Measurements from ENCODE around the gene GAL3ST2. TPM values are rescaled to one million over a fixed set of nuclear protein-coding genes. Genes with fewer than 3 reads are reported as not detected.
"Not testable (repeated sequence)": the region's sequence is repeated elsewhere in the genome, so short reads cannot be mapped to it uniquely, and the experiment has no call there.

Gene GAL3ST2
- total RNA-seq, 4 donors from 2014 or later: 0.21 to 0.29 TPM; not detected in 2

DNA sequence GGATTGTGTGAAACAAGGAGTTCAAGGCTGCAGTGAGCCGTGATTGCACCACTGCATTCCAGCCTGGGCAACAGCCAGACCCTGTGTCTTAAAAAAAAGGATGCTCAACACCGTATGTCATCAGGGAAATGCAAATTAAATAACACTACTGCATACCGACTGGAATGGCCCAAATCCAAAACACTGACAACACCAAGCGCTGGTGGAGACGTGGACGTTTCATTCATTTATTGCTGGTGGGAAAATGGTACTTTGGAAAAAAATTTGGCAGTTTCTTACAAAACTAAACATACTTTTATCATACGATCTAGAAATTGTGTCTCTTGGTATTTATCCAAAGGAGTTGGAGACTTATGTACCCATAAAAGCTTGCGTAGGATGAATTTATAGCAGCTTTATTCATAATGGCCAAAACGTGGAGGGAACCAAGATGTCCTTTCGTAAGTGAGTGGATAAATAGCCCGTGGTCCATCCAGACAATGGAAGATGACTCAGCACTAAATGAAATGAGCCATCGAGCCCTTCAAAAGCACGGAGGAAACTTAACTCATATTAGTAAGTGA lies 56.6 kb downstream of the GAL3ST2 start:
- DNase-seq: peak; percentile 60 to 62
- H3K36me3 ChIP-seq: no peaks in the 10 kb centered on the region
- no peak overlapping the region for H3K4me3 ChIP-seq
- intact Hi-C loops (cut with DNase I; ENCODE audit: low total_unique reads): no loop called here
- TF ChIP-seq, protein P1, sequence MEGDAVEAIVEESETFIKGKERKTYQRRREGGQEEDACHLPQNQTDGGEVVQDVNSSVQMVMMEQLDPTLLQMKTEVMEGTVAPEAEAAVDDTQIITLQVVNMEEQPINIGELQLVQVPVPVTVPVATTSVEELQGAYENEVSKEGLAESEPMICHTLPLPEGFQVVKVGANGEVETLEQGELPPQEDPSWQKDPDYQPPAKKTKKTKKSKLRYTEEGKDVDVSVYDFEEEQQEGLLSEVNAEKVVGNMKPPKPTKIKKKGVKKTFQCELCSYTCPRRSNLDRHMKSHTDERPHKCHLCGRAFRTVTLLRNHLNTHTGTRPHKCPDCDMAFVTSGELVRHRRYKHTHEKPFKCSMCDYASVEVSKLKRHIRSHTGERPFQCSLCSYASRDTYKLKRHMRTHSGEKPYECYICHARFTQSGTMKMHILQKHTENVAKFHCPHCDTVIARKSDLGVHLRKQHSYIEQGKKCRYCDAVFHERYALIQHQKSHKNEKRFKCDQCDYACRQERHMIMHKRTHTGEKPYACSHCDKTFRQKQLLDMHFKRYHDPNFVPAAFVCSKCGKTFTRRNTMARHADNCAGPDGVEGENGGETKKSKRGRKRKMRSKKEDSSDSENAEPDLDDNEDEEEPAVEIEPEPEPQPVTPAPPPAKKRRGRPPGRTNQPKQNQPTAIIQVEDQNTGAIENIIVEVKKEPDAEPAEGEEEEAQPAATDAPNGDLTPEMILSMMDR (IDR thresholded peaks at IDR 0.05): no peak
- TF ChIP-seq POLR2A (IDR thresholded peaks at IDR 0.05): no peak
- no peak overlapping the region for H3K27ac ChIP-seq
- no peaks in the 10 kb centered on the region for H3K4me1 ChIP-seq
- no peaks in the 10 kb centered on the region for H3K9me3 ChIP-seq
- no peaks in the 10 kb centered on the region for H3K27me3 ChIP-seq

GRCh38 chr2:241833756-241834526 lies 57.3 kb downstream of the GAL3ST2 start:
- H3K27me3 ChIP-seq; DNase-seq; H3K9me3 ChIP-seq; H3K27ac ChIP-seq; H3K36me3 ChIP-seq; H3K4me1 ChIP-seq; intact Hi-C loops (cut with DNase I; ENCODE audit: low total_unique reads); H3K4me3 ChIP-seq: not testable (repeated sequence)

GRCh38 chr2:241834527-241835210 lies 58.0 kb downstream of the GAL3ST2 start:
- Histone ChIP-seq H3K4me1 (no peaks in the 10 kb centered on the region), H3K27ac (no peak overlapping the region), H3K27me3 (no peaks in the 10 kb centered on the region), H3K36me3 (no peaks in the 10 kb centered on the region), H3K4me3 (no peak overlapping the region), H3K9me3 (no peaks in the 10 kb centered on the region)
- TF ChIP-seq, protein P1 (IDR thresholded peaks at IDR 0.05): no peak
- TF ChIP-seq POLR2A (IDR thresholded peaks at IDR 0.05): no peak
- DNase-seq: no peak
- intact Hi-C loops (cut with DNase I; ENCODE audit: low total_unique reads): no loop called here

DNA sequence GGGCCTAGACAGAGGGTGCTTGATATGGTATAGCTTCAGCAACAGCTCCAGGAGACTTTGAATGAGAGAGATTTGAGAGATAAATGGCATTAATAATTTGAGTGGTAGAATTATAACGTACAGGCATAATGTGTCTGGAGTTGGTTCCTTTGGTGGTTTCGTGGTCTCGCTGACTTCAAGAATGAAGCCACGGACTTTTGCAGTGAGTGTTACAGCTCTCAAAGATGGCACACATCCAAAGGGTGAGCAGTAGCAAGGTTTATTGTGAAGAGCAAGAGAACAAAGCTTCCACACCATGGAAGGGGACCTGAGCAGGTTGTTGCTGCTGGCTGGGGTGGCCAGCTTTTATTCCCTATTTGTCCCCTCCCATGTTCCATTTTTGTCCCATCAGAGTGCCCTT lies 59.0 kb downstream of the GAL3ST2 start:
- DNase-seq: no peak
- H3K4me1 ChIP-seq: no peaks in the 10 kb centered on the region
- H3K27ac ChIP-seq: no peak overlapping the region
- intact Hi-C loops (cut with DNase I; ENCODE audit: low total_unique reads): no loop called here
- TF ChIP-seq, protein P1 (IDR thresholded peaks at IDR 0.05): no peak
- no peak for TF ChIP-seq POLR2A (IDR thresholded peaks at IDR 0.05)
- no peak overlapping the region for H3K4me3 ChIP-seq
- no peaks in the 10 kb centered on the region for H3K27me3 ChIP-seq
- no peaks in the 10 kb centered on the region for H3K36me3 ChIP-seq
- H3K9me3 ChIP-seq: no peaks in the 10 kb centered on the region

GRCh38 chr2:241836292-241836691 lies 59.7 kb downstream of the GAL3ST2 start:
- no peaks in the 10 kb centered on the region for H3K27me3 ChIP-seq
- no peaks in the 10 kb centered on the region for H3K36me3 ChIP-seq
- no peak for TF ChIP-seq POLR2A (IDR thresholded peaks at IDR 0.05)
- TF ChIP-seq, protein P1 (IDR thresholded peaks at IDR 0.05): no peak
- no peak overlapping the region for H3K27ac ChIP-seq
- H3K4me3 ChIP-seq: no peak overlapping the region
- DNase-seq: no peak
- H3K4me1 ChIP-seq: no peaks in the 10 kb centered on the region
- intact Hi-C loops (cut with DNase I; ENCODE audit: low total_unique reads): no loop called here
- no peaks in the 10 kb centered on the region for H3K9me3 ChIP-seq

Measured in uterus (tissue), 4 donors.